Duodenal mucosa (tissue), 2 donors: Measurements from ENCODE around the gene PROK1.

Experiments
- H3K27ac ChIP-seq: one replicate; pipeline ENCODE4 v1.7.0; 2013; ENCODE audit warnings: low read depth, low read length
- H3K27me3 ChIP-seq, 2 donors: one replicate each; pipeline ENCODE4 v1.7.0; 2013; ENCODE audit warnings: low read length in 2 of 2, control low read depth in 1 of 2; ENCODE audit not compliant: insufficient read depth in 2 of 2, control insufficient read depth in 1 of 2
- H3K36me3 ChIP-seq, 2 donors: one replicate each; pipeline ENCODE4 v1.7.0; 2013; ENCODE audit warnings: low read length in 2 of 2, control low read depth in 1 of 2; ENCODE audit not compliant: insufficient read depth in 2 of 2, control insufficient read depth in 1 of 2
- H3K4me1 ChIP-seq, 2 donors: one replicate each; pipeline ENCODE4 v1.7.0; 2013; ENCODE audit warnings: low read length in 2 of 2, control low read depth in 1 of 2; ENCODE audit not compliant: insufficient read depth in 2 of 2, control insufficient read depth in 1 of 2
- H3K4me3 ChIP-seq, 2 donors: one replicate each; pipeline ENCODE4 v1.7.0; 2013; ENCODE audit warnings: low read length in 2 of 2, low read depth in 1 of 2
- H3K9ac ChIP-seq, 2 donors: one replicate each; pipeline ENCODE4 v1.7.0; 2013; ENCODE audit warnings: low read length in 2 of 2, low read depth in 1 of 2
- H3K9me3 ChIP-seq, 2 donors: one replicate each; pipeline ENCODE4 v1.7.0; 2013; ENCODE audit warnings: low read length in 2 of 2, control low read depth in 1 of 2; ENCODE audit not compliant: control insufficient read depth in 1 of 2

Gene PROK1

DNA sequence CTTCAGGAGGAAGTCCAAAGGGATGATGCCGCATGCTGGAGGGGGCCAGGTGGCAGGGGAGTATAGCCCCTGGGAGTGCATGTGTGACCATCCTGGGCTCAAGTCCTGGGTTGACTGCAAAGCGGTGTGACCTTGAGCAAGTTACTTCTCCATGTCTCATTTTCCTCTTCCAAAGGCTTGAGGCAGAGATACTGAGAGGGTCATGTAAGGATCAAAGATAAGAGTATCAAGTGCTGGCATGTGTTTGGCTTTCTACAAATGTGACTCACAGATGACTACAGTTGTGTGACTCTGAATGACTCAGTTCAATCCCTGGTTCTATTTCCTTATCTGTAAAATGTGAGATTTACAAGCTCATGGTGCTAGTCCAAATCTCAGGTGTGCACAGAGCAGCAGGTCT is 26.1 kb downstream of the PROK1 start:
- Histone ChIP-seq H3K9ac (no peak overlapping the region), H3K36me3 (no peaks in the 10 kb centered on the region), H3K27me3 (no peaks in the 10 kb centered on the region), H3K4me3 (no peak overlapping the region), H3K4me1 (peaks cover 27 to 30% of the 10 kb centered on the region in 2 donors), H3K27ac (no peak overlapping the region), H3K9me3 (no peaks in the 10 kb centered on the region)

DNA sequence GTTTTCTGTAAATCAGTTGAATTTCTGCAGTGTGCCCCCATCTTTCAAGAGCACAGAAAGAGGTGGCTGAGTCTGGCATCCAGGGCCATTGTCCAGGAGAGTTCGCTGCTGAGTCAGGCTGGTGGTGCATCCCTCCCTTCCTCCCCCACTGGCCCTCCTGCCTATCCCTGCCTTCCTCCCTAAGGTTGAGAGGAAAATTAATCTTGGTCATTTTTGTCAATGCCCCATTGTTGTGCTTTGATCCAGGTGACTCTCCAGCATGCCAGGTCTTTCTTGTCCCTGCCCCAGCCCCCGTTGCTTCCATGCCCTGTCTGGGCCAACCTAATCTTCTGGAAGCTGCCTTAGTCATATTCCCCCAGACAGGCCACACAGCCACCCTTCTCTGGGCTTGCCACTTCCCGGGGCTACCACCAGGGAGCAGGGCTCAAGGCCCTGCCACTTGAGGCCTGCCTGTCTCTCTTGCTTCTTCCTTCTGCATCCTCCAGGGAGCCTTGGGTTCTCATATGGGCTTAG is 26.6 kb downstream of the PROK1 start:
- H3K27me3 ChIP-seq: no peaks in the 10 kb centered on the region
- no peak overlapping the region for H3K27ac ChIP-seq
- no peaks in the 10 kb centered on the region for H3K36me3 ChIP-seq
- no peak overlapping the region for H3K9ac ChIP-seq
- no peak overlapping the region for H3K4me3 ChIP-seq
- peaks cover 27 to 30% of the 10 kb centered on the region in 2 donors for H3K4me1 ChIP-seq
- H3K9me3 ChIP-seq: no peaks in the 10 kb centered on the region

DNA sequence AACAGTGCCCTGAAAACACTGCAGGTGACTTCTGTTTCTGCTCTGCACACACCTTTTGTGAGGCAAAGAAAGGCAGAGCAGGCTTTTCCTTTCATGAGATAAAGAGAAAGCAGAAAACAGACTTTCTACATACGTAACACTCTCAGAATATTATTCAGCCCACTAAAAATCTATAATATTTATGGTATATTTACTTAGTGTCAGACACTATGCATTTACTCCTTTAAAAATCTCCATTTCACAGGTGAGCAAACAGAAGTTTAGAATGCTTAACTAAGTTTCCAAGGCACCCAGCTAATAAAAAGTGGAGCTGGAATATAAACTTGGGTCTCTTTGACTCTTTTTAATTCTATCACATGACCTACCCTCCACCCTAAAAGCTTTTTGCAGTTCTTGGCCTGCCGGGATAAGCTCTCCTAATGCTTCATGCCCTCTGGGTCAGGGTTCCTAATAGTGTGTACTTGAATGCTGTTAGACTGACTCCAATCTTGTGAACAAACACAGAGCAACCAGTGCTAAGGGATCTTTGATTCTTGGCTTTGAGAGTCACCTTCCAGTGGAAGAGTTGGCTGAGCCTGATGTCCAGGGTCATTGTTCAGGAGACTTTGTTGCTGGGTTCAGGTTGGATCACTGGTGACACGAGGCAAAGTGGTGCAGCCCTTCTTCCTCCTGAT is 27.2 kb downstream of the PROK1 start:
- Histone ChIP-seq H3K36me3 (no peaks in the 10 kb centered on the region), H3K27ac (no peak overlapping the region), H3K9me3 (no peaks in the 10 kb centered on the region)

DNA sequence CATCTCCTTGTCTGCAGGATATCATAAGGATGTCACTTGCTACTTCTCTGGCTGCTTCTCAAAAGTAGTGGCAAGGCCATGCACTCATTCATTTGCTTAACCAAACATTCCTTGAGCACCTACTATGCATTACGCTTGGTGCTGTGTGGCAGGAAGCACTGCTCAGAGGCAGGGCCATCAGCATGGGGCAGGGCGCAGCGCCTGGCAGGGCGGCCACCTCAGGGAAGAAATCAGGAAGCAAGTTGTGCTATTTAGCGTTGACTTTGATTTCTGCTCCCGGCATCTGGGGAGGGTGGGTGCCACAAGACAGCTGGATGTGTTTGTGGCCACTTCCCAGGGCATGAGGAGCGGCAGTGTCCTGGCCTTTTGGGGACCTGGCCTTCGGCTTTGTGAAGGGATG is 27.9 kb downstream of the PROK1 start:
- no peaks in the 10 kb centered on the region for H3K36me3 ChIP-seq
- H3K4me3 ChIP-seq: no peak overlapping the region

More for the DNA sequence above, 27.2 kb downstream of the PROK1 start:
- Histone ChIP-seq H3K9ac (no peak overlapping the region), H3K27me3 (no peaks in the 10 kb centered on the region), H3K4me3 (no peak overlapping the region), H3K4me1 (peaks cover 27 to 30% of the 10 kb centered on the region in 2 donors)

DNA sequence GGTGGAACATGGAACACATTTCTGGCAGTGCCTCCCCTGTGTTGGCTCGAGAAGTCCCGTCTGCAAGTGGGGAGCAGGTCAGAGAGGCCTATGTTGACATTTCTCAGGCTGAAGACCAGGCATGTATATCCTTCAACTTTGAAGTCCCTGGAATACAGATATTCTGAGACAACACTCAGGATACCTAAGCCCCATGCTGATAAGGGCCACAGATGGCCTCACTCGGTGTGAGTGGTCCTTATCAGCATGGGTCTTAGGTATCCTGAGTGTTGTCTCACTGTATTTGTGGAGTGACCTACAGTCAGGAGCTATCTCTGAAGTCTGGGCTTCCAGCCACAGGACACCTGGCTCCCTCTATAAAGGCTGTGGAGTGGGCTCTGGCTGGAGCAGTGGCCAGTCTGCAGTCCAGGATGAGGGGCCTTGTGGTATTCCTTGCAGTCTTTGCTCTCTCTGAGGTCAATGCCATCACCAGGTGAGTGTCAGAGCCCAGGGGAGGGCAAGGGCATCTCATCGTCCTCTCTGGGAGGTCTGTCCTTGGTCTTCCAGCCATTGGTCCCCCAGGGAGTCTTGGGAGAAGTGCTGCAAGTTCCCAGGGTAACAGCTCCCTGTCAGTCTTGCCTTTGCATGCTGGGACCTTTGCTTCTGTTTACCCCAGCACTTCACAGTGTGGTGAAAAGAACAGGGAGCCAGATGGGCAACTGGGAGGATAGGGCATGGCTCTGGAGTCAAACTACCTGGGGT is 29.6 kb downstream of the PROK1 start:
- Histone ChIP-seq H3K4me1 (peaks cover 27 to 30% of the 10 kb centered on the region in 2 donors), H3K27ac (no peak overlapping the region), H3K27me3 (no peaks in the 10 kb centered on the region), H3K4me3 (no peak overlapping the region), H3K9me3 (no peaks in the 10 kb centered on the region), H3K36me3 (no peaks in the 10 kb centered on the region), H3K9ac (no peak overlapping the region)

More for the DNA sequence above, 27.9 kb downstream of the PROK1 start:
- H3K4me1 ChIP-seq: peaks cover 27 to 30% of the 10 kb centered on the region in 2 donors
- no peaks in the 10 kb centered on the region for H3K9me3 ChIP-seq
- no peaks in the 10 kb centered on the region for H3K27me3 ChIP-seq
- no peak overlapping the region for H3K27ac ChIP-seq
- H3K9ac ChIP-seq: no peak overlapping the region

DNA sequence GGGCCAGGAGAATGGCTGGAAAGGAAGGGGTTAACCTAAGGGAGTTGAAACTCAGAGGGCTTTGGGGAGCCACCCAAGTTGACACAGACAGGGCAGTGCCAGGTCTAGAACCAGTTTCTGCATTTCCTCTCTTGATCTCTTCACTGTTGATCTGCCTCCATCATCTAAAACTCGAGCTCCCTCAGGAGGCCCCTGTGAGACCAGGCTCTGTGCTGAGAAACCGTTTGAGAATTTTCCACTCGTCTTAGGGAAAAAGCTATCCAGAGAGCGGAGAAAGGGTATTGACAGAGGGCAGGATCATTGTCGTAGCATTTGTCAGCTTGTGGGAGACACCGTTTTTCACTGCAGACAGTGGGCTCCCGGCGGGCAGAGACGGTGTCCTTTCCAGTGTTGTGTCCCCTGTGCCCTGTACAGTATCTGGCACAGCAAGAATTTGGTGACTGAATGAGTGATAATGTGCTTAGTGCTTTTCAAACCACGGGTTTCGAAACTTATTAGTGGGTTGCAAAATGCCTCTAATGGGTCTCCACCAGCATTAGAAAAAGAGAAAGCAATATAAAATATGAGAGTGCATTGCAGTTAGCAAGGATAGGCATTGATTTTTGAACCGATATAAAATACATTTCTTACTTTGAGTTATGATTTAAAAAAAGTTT is 31.1 kb downstream of the PROK1 start:
- Histone ChIP-seq H3K27me3 (no peaks in the 10 kb centered on the region), H3K9ac (no peak overlapping the region), H3K27ac (no peak overlapping the region), H3K36me3 (no peaks in the 10 kb centered on the region), H3K4me3 (no peak overlapping the region), H3K4me1 (peaks cover 16 to 23% of the 10 kb centered on the region in 2 donors), H3K9me3 (no peaks in the 10 kb centered on the region)

DNA sequence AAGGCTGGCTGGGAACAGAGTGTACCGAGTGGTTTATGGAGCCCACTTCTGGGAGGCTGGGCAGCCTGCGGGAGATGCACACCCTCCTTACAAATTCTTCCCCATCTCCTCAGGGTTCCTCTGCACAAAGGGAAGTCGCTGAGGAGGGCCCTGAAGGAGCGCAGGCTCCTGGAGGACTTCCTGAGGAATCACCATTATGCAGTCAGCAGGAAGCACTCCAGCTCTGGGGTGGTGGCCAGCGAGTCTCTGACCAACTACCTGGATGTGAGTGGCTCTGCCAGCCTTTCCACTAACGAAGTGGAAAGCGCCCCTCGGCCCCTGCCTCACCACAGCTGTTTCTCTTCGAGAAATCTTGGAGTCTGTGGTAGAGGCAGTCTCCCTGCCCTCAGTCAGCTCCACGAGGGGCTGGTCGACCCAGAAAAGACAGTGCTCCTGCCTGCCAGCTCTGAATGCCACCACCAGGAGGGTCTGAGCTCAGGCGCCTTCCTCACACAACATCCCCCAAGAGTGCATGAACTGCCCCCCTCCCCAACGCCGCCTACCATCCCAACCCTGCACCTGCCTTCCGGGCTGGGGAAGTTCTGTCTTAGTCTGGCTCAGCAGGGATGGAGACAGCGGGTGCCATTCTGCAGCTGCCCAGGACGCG is 31.8 kb downstream of the PROK1 start:
- Histone ChIP-seq H3K27ac (no peak overlapping the region), H3K4me3 (no peak overlapping the region), H3K36me3 (no peaks in the 10 kb centered on the region), H3K27me3 (no peaks in the 10 kb centered on the region), H3K4me1 (peaks cover 15 to 23% of the 10 kb centered on the region in 2 donors), H3K9ac (no peak overlapping the region), H3K9me3 (no peaks in the 10 kb centered on the region)

DNA sequence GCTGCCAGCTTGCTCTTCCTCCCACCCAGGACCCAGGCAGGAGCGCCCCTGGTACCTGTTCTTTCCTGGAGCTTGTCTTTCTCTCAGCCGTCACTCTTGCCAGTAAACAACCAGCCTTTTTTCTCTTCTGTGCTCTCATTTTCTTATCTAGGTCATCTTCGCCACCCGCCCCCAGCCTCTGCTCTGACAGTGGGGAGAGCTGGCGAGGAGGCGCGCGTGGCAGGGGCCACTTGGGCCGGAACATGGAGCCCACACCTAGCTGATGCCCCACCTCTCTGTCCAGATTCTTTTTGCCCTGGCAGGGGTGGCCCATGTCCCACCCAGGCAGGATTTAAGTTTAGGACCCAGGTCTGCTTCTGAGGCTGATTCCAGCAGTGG is 32.3 kb downstream of the PROK1 start:
- Histone ChIP-seq H3K9ac (no peak overlapping the region), H3K4me3 (no peak overlapping the region), H3K4me1 (peaks cover 16 to 21% of the 10 kb centered on the region in 2 donors), H3K36me3 (no peaks in the 10 kb centered on the region), H3K9me3 (no peaks in the 10 kb centered on the region), H3K27me3 (no peaks in the 10 kb centered on the region), H3K27ac (no peak overlapping the region)

DNA sequence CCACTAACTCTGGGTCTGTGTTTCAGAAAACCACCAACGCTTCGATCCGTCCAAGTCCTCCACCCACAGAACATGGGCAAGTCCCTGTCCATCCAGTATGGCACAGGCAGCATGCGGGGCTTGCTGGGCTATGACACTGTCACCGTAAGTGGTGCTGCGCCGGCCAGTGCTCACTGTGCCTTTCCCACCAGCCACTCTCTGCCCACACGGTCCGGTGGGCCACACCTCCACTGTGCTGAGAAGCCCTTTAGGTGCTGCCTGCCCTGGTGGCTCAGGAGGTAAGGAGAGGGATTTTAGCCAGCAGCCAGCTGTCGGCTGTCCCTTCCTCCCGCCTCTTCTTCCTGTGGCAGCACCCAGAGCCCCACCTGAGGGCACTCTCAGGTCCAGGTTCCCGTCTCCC is 33.9 kb downstream of the PROK1 start:
- Histone ChIP-seq H3K36me3 (no peaks in the 10 kb centered on the region), H3K27ac (no peak overlapping the region), H3K9ac (no peak overlapping the region), H3K4me1 (peaks cover 7 to 8% of the 10 kb centered on the region in 2 donors), H3K9me3 (no peaks in the 10 kb centered on the region), H3K27me3 (no peaks in the 10 kb centered on the region), H3K4me3 (no peak overlapping the region)

DNA sequence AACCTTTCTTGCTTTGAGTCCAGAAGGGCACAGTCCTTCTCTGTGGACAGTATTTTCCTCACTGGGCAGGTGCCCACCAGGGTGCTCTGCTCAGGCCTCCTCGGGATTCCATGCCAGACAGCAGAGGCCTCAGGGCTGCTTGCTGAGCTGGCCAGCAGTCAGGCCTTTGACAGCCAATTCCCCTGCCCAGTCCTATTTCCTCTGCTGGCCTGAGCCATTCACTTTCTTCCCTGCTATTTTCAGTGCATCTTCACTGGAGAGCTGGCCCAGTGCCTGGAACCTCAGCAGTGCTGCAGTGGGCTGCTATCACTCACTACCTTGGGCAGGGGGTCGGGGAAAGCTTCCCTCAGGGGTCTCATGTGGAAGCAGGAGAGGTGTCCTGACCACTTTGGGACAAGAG is 34.8 kb downstream of the PROK1 start:
- Histone ChIP-seq H3K9me3 (no peaks in the 10 kb centered on the region), H3K4me3 (no peak overlapping the region), H3K27ac (no peak overlapping the region)

More for the DNA sequence above, 34.8 kb downstream of the PROK1 start:
- Histone ChIP-seq H3K27me3 (no peaks in the 10 kb centered on the region), H3K36me3 (no peaks in the 10 kb centered on the region), H3K4me1 (peaks cover 7 to 8% of the 10 kb centered on the region in 2 donors), H3K9ac (no peak overlapping the region)
